ENCODE data around the gene GRHPR.
"Not testable (repeated sequence)": the region's sequence is repeated elsewhere in the genome, so short reads cannot be mapped to it uniquely, and the experiment has no call there.

The GRHPR gene

GRCh38 chr9:37451628-37452027 is 29.1 kb downstream of the GRHPR start:
- no peak for DNase-seq

- DNase-seq = no peak
Observed at GRCh38 chr9:37452611-37453010, 30.1 kb downstream of the GRHPR start.

DNA sequence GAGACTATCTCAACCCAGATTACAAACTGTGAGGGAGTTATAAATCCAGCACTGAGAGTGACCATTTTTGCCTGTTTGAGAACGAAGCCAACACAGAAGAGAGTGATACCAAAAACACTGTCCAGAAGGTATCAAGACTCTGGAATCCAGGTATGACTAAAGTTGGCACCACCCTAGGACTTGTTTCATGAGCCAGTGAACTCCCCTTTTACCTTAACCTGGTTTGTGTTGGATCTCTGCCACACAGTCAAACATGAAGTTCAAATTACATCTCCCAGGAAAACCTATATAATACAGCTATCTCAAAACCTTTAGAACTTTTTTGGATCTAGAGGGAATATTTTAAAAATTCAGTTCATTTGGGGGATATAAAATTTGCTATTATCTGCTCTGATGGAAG is 31.3 kb downstream of the GRHPR start:
- no peak for DNase-seq

DNA sequence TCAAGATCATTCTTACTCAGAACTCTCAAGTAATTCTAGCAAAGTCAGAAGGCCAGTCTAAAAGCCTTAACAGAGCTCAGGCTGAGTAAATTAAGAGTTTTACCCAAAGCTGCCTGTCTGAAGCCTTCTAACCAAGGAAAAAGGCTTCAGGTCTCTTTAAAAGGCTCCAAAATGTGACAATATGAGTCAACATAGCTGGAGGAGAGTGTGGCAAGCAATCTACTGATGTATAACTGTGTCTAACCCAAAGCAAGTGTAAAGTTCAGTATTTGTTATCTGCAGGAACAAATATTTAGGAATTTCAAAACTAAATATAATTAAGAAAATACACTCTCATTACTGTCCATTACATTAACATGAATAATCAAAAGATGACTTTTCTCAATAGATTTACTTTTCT is 31.7 kb downstream of the GRHPR start:
- DNase-seq = no peak

DNA sequence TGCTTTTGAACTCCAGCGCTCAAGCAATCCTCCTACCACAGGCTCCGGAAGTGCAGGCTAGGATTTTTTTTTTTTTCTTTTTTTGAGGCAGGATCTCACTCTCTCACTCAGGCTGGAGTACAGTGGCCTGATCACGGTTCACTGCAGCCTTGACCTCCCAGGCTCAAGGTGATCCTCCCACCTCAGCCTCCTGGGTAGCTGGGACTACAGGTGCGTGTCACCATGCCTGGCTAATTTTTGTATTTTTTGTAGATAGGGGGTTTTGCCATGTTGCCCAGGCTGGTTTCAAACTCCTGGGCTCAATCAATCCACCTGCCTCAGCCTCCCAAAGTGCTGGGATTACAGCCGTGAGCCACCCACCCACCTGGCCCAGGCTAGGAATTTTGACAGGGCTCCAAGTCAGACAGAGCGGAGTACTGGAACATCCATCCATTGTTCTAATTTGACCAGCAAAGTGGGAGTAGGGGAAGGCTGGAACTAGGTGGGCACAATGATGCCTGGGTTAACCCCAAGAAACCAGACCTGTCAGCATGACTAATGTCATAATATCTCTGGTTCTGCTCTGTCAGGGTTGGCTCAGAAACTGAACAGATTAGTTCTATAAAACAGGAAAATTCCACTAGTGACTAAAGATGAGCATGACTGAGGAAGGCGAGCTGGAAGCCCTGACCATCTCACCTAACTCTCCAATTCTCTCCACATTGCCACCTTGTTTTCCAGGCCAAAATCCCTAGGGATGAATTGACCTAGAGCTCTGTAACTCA is 33.6 kb downstream of the GRHPR start:
- DNase-seq = no peak

DNA sequence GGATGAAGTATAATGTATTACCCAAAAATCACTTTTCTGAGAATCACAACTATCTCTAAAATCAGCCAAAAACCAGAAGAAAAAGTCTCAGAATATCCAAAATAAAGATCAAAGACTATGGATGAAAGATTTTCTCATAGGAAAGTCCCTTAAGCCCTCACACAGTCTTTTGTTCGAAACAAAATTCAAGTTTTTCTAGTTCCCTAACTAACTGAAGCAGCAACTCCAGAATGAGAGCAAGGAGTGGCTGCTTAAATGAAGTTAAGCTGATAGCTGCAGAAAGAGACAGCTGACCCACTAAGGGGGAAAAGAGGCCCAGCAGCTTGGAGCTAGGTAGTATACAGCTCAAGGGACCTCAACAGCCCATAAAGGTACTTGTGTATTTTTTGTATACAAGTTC is 34.3 kb downstream of the GRHPR start:
- no peak for DNase-seq

GRCh38 chr9:37464006-37464405 is 41.5 kb downstream of the GRHPR start:
- no peak for DNase-seq

- peak; percentile 65 for DNase-seq
Observed at GRCh38 chr9:37464426-37465248, 42.1 kb downstream of the GRHPR start.

DNA sequence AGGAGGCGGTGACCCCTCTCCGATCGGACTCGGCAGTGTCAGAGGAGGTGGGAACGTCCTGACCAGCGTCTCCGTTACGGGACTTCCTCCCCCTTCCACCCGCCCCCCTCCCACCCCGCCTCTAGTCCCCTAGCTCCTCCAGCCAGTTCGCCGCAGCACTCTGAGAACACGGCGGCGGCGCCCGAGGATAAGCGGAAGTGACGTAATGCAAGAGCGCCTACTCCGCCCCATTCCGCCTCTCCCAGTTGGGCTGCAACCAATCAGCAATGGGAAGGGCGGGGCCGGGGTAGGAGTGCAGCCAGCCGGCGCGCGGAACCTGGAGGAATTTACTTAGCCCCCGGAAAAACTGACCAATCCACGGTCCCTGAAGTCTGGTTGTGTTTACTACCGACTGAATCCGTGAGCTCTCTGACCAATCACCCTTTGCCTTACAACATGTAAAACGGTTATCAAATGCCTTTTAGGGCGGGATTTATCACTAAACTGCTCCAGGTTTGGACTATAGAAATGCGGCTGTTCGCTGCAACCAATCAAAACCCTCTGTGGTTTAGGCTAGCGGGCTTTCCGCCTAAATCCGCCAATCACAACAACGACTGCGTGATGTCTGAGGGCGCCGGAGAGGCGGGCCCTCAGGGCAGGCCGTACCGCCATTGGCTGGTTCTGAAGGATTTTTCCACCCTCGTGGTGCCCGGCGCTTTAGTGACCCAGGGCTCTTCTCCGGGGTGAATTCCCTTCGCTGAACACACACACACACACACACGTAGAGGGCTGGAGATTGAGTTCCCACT is 42.9 kb downstream of the GRHPR start, which contains the start of gene ZBTB5:
TSS of gene ZBTB5 (minus strand) at position 202 of the 788 bp plus-strand sequence. CDS start 22,899 bp downstream, outside the sequence.
- DNase-seq = peak; percentile 99

DNA sequence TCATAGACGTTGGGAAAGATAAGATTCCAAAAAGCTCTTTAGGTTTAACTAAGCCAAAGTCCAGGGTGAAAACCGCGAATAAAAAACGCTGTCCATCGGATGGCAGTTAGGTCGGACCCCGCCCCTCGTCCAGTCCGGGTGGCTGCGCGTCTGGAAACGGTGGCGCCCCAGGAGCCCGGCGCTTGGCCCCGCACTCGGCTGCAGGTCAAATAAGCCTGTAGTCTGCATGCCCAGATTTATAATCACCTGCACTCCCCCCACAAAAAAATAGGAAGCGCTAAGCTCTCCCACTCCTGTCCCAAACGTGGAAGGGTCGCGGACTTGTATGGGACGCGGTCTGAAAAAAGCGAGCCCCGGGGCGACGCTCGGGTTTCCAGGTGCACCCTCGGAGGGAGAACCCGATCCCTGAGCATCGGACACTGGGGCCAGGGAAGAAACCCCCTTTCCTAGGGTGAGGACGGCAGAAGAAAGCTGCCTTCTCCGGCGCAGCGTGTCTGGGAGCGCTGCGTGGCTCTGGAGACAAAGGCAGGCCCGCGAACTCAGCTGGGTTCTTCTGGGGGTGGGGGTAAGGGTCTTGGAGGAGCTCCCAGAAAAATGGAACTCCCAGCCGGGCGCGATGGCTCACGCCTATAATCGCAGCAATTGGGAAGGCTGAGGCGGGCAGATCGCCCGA is 43.7 kb downstream of the GRHPR start:
- peak; percentile 23 for DNase-seq

DNA sequence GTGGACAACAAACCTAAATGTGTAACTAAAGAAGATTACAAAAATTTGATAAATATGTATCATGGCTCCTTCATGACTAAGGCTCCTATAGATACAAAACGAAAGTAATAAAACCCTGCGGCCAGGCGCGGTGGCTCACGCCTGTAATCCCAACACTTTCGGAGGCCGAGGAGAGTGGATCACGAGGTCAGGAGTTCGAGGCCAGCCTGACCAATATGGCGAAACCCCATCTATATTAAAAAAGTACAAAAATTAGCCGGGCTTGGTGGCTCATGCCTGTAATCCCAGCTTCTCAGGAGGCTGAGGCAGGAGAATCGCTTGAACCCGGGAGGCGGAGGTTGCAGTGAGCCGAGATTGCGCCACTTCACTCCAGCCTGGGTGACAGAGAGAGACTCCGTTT is 45.0 kb downstream of the GRHPR start:
- not testable (repeated sequence) for DNase-seq

DNA sequence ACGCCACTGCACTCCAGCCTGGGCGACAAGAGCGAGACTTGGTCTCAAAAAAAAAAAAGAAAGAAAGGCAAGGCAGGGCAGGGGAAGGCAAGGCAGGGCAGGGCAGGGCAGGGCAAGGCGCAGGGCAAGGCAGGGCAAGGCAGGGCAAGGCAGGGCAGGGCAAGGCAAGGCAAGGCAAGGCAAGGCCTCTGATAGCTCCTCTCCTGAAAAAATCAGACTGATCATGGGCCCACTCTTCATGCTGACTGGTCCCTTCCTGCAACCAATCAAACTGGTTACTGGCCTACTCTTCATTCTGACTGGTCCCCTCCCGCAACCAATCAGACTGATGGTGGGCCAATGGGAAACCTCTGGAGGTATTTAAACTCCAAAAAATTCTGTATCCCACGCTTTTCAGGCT is 46.1 kb downstream of the GRHPR start:
- DNase-seq = no peak

DNA sequence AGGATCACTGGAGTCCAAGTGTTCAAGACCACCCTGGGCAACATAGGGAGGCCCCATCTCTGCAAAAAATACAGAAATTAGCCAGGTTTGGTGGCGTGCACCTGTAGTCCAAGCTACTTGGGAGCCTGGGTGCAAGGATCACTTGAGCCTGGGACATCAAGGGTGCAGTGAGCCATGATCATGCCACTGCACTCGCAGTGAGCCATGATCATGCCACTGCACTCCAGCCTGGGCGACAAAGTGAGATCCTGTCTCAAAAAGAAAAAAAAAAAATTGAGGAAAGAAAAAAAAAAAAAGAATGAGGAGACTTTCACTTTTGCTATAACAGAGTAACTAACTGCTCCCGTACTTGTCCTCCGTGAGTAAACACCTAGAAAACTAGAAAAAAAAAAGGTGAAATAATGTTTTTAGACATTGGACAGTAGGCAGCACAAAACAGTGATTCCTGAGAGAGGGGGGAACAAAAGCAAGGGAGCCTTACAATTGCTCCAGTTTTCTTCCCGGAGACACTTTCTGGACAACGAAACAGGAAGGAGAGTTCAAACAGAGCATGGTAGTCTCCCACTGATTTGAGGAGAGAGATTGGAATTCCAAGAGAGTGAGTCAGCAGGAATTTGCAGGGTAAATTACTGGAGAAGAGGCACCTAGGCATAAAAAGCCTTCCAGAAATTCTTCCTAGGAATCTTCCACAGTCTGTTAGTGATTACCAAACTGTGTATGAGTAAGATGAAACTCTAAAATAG is 49.6 kb downstream of the GRHPR start:
- DNase-seq = no peak

DNA sequence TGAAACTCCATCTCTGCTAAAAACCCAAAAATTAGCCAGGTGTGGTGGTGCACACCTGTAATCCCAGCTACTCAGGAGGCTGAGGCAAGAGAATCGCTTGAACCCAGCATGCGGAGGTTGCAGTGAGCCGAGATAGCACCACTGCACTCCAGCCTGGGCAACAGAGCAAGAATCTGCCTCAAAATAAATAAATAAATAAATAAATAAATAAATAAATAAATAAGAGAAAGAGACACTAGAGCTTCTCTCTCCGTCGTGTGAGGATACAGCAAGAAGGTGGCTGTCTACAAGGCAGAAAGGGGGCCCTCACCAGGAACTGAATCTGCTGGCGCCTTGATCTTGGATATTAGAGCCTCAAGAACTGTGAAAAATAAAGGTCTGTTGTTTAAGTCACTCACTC is 51.5 kb downstream of the GRHPR start:
- DNase-seq = not testable (repeated sequence)

DNA sequence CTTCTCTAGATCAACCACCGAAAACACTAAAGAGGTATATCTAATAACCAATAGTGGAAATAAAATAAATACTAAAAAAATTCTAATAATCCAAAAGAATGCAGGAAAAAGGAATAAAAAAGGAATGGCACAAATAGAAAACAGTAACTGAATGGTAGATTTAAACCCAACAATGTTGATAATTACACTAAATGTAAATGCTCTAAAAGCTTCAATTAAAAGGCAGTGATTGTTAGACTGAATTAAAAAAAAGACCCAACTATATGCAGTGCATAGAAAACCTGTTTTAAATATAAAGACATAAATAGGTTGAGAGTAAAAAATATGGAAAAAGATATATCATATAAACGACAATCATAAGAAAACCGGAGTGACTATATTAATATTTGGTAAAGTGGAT is 51.9 kb downstream of the GRHPR start:
- DNase-seq = no peak

DNA sequence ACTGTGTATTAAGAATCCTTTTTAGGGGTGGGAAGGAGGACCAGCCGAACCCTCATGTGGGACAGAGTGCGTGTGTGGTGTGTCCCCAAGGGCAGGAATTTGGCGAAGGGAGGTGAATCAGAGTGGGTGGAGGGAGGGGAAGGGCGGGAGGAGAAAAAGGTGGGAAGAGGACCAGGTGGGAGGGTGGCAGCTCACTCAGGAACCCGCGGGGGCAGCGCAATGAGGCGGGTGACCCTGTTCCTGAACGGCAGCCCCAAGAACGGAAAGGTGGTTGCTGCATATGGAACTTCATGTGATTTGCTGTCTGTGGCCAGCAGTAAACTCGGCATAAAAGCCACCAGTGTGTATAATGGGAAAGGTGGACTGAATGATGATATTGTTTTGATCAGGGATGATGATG is 54.4 kb downstream of the GRHPR start:
- DNase-seq = no peak

GRCh38 chr9:37477443-37477842 is 54.9 kb downstream of the GRHPR start:
- DNase-seq = not testable (repeated sequence)

- not testable (repeated sequence) for DNase-seq
Observed at GRCh38 chr9:37477987-37478619, 55.6 kb downstream of the GRHPR start.

DNA sequence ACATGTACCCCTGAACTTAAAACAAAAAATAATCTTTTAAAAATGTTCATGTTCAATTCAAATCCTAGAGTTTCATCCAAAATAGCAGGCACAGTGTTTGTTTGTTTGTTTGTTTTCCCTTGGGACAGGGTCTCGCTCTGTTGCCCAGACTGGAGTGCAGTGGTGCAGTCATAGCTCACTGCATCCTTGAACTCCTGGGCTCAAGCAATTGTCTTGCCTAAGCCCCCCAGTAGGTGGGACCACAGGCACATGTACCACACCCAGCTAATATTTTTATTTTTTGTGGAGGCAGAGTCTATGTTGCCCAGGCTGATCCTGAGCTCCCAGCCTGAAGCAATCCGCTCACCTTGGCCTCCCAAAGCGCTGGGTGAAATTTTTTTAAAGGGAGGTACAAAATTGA is 58.3 kb downstream of the GRHPR start:
- no peak for DNase-seq

DNA sequence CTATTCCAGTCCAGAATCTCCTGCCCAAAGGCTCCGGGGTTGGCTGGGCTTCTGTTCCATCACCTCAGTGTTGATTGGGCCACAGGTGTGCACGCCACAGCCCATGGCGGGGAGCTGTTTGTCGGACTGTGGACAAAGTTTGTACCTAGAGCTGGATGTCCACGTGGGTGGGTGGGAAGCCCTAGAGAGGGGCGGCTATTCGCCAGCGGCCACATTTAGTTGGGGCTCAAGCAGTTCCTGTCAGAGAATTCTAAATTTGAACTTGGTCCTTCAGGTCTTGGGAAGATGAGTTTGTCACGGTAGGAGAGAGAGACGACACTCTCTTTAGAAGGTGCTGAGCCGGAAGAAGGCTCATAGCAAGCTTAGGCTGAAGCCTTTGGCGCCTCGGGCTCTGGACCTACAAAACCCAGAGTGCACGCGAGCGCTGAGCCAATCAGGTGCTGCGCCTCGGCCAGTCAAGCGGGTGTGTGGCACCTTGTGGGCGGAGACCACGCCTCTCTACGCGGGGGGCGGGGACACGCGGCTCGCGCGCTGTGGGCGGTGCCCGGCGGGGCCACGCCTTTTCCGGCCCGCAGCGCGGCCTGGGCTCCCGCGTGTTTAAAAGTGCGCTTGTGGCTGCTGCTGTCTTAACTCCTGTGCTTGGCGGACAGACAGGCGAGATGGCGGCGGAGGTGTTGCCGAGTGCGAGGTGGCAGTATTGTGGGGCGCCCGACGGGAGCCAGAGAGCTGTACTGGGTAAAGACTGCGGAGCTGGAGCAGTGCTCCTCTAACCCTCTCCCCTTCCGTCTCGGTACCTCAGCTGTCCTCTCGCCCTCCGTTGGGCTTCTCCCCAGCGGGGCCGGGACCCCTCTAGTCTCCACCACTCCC is 63.1 kb downstream of the GRHPR start, which contains the start of gene POLR1E:
TSS of gene POLR1E (plus strand) at position 560 of the 867 bp plus-strand sequence. CDS start at position 660, 100 bp downstream.
- peak; percentile 98 for DNase-seq

All from activated CD4-positive, alpha-beta T cell treated with anti-CD3 and anti-CD28 coated beads, Interleukin-2, Interleukin-6, amounts not matched to agents 100 ng/mL and 50 ng/mL, durations not matched to agents 16 hours and 8 hours (primary cell).